HG02623 (cell line): ENCODE data around the gene NUP58.

ENCODE experiments used
- ATAC-seq: cut with Tn5 transposase; IDR thresholded peaks from one replicate; pipeline ENCODE4 v1.9.1; 2021; ENCODE audit warnings: moderate library complexity; ENCODE audit not compliant: unreplicated experiment

The NUP58 gene

DNA sequence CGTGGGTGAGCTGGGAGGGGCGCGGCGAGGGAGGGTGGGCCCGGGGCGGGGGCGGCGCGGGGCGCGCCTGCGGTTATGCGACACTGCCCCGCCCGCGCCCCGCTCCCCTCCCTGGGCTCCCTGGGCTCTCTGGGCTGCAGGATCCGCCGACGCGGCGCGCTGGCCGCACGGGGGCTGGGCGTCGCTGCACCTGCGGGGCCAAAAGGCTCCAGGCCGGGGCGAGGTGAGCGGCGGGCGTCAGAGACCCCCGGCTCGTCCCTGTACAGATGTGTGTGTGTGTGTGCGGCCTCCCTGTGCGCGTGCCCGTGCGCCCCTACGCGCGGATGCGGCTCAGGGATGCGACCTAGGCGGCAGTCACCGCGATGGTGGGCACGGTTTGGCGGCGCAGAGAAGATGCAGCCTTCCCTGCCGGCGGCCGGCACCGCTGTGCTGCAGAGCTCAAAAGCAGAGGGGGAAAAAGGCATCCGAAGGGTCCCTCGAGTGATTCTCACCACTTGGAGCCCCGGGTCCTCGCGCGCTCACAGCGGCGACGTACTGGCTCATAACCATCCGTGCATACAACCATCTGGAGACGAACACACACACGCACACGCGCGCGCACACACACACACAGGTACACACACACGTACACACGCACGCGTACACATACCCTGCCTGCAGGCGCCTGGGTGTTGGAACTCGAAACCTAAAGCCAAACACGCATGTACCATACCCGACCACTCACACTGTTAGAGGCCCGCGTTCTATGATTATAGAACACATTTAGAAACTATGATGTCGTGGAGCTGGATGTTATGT is 71.1 kb downstream of the NUP58 start:
- no peak for ATAC-seq

DNA sequence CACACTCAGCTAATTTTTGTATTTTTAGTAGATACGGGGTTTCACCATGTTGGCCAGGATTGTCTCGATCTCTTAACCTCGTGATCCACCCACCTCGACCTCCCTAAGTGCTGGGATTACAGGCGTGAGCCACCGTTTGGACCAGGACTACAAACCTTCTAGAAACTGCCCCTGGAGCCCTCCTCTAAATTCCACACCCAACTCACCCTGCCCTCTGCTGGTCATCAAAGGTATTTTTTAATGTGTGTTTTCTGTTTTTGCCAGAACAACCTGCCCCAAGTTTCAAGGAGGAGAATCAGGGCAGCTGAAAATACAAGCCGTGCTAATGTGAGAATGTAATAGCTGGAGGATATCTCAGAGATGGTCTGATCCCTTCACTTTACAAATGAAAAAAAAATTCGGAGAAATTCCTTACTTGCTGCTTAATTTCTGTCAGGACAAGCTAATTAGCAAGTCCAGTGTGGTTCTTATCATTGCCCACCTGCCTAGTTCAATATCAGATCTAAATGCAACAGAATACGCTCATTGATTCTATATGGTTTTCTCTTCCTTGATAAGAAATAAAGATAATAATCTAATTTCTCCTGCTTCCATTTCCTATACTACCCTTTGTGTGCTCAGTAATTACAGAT is 74.4 kb downstream of the NUP58 start:
- no peak for ATAC-seq

DNA sequence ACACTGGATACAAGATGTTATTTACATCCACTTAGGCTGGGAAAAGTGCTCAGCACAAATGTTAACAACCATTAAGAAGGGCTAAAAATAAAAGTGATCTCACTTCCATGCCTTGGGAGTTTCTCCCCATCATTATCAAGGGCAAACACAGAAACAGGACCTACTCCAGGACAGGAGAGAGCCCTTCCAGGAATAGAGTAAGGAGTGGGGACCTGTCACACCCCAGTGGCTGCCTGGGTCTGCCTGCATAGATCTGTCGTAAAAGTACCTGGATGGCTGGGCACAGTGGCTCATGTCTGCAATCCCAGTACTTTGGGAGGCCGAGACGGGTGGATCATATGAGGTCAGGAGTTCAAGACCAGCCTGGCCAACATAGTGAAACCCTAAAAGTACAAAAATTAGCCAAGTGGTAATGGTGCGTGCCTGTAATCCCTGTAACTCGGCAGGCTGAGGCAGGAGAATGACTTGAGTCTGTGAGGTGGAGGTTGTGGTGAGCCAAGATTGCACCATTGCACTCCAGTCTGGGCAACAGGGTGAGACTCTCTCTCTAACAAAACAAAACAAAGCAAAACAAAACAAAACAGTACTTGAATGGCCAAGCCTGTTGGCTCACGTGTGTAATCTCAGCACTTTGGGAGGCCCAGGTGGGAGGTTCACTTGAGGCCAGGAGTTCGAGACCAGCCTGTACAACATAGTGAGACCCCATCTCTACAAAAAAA is 76.0 kb downstream of the NUP58 start:
- ATAC-seq, result no peak

- no peak for ATAC-seq
Observed at GRCh38 chr13:25378528-25378927, 77.1 kb downstream of the NUP58 start.

GRCh38 chr13:25379011-25379410 is 77.6 kb downstream of the NUP58 start:
- no peak for ATAC-seq

GRCh38 chr13:25380082-25380481 is 78.7 kb downstream of the NUP58 start:
- ATAC-seq, result no peak

DNA sequence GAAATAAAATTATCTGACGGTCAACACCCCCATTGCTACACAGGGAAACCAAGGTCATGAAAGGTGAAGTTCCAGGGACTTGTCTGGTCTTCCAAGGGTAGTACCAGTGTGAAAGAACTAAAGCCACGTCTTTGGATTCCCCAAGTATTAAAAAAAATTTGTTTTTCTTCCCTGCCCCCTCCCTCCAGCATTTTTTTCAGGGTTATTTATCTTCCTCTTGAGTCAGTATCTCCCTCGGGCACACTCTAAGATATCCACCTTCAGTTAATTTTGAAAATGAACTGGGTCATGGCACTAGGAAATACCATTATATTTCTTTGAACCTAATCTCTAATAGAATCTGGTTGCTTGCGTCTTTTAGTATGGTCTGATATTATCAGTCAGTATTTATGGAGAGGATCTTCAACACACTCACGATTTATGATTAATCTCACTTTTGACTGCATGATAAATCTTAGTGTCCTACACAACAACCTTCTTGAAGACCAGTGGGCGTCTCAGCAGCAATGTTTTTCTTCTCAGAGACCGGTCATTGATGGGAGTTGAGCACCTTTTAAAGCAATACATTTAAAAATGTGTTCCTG is 79.4 kb downstream of the NUP58 start:
- ATAC-seq, result no peak

GRCh38 chr13:25384758-25385410 is 83.5 kb downstream of the NUP58 start:
- ATAC-seq, result no peak

GRCh38 chr13:25391932-25392331 is 90.5 kb downstream of the NUP58 start:
- no peak for ATAC-seq
